Parathyroid adenoma (tissue), 2 donors: ENCODE measurements around the gene TLR9.

ENCODE experiments used
- H2AFZ ChIP-seq: fragments of 300-600 bp; sonication (generic); one replicate; pipeline ENCODE4 v1.7.0; 2017; ENCODE audit warnings: antibody characterized with exemption, mild to moderate bottlenecking
- H3K27ac ChIP-seq: fragments of 300-600 bp; sonication (generic); one replicate; pipeline ENCODE4 v1.7.0; 2017
- H3K27me3 ChIP-seq: fragments of 300-600 bp; sonication (generic); one replicate; pipeline ENCODE4 v1.7.0; 2017; ENCODE audit warnings: low read length; ENCODE audit not compliant: control insufficient read depth, insufficient read depth
- H3K36me3 ChIP-seq: fragments of 300-600 bp; sonication (generic); one replicate; pipeline ENCODE4 v1.7.0; 2017; ENCODE audit warnings: low read length; ENCODE audit not compliant: control insufficient read depth, insufficient read depth
- H3K4me1 ChIP-seq: fragments of 300-600 bp; sonication (generic); one replicate; pipeline ENCODE4 v1.7.0; 2017; ENCODE audit warnings: control low read depth
- H3K4me2 ChIP-seq: fragments of 300-600 bp; sonication (generic); one replicate; pipeline ENCODE4 v1.7.0; 2017; ENCODE audit warnings: low read length
- H3K4me3 ChIP-seq: fragments of 300-600 bp; sonication (generic); one replicate; pipeline ENCODE4 v1.7.0; 2017; ENCODE audit warnings: low read depth, low read length
- H3K79me2 ChIP-seq: fragments of 300-600 bp; sonication (generic); one replicate; pipeline ENCODE4 v1.7.0; 2017; ENCODE audit warnings: control low read depth
- H3K9ac ChIP-seq: fragments of 300-600 bp; sonication (generic); one replicate; pipeline ENCODE4 v1.7.0; 2017; ENCODE audit warnings: mild to moderate bottlenecking
- H3K9me3 ChIP-seq: fragments of 300-600 bp; sonication (generic); one replicate; pipeline ENCODE4 v1.7.0; 2017; ENCODE audit warnings: low read length; ENCODE audit not compliant: control insufficient read depth
- TF ChIP-seq, protein P1 (sequence below): fragments of 300-600 bp; sonication (generic); IDR thresholded peaks from one replicate; pipeline ENCODE4 v1.7.0; 2017; ENCODE audit warnings: antibody characterized with exemption, mild to moderate bottlenecking
- donor health status: primary hyperparathyroidism.

The TLR9 gene

DNA sequence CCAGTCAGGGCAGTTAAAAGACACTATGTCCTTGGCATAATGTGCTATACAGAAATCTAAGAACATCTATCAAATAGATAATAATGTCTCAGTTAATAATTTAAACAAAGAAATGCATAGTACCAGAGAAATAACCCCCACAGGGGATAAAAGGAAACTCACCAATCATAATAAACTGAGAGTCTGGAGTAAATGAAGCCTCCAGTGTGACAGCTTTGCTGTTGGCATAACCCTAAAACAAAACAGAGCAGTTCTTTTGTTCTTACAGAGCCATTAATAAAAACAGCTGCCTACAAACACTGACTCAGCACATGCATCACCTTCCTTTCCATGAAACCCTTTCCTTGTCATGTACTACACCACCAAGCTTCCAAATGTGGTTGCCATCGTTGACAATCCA, 33.6 kb upstream of the TLR9 start:
- H3K27ac ChIP-seq, result no peak overlapping the region
- H3K27me3 ChIP-seq, result no peaks in the 10 kb centered on the region
- H3K79me2 ChIP-seq, result peaks cover 12% of the 10 kb centered on the region
- H3K9ac ChIP-seq, result no peak overlapping the region
- H3K9me3 ChIP-seq, result no peaks in the 10 kb centered on the region
- no peak overlapping the region for H3K4me3 ChIP-seq
- H3K36me3 ChIP-seq, result no peaks in the 10 kb centered on the region
- no peak overlapping the region for H2AFZ ChIP-seq
- no peaks in the 10 kb centered on the region for H3K4me1 ChIP-seq
- no peak overlapping the region for H3K4me2 ChIP-seq
- TF ChIP-seq, protein P1, sequence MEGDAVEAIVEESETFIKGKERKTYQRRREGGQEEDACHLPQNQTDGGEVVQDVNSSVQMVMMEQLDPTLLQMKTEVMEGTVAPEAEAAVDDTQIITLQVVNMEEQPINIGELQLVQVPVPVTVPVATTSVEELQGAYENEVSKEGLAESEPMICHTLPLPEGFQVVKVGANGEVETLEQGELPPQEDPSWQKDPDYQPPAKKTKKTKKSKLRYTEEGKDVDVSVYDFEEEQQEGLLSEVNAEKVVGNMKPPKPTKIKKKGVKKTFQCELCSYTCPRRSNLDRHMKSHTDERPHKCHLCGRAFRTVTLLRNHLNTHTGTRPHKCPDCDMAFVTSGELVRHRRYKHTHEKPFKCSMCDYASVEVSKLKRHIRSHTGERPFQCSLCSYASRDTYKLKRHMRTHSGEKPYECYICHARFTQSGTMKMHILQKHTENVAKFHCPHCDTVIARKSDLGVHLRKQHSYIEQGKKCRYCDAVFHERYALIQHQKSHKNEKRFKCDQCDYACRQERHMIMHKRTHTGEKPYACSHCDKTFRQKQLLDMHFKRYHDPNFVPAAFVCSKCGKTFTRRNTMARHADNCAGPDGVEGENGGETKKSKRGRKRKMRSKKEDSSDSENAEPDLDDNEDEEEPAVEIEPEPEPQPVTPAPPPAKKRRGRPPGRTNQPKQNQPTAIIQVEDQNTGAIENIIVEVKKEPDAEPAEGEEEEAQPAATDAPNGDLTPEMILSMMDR, result no peak

- Histone ChIP-seq H3K4me1 (no peaks in the 10 kb centered on the region), H3K4me3 (no peak overlapping the region), H3K27ac (no peak overlapping the region), H3K9ac (no peak overlapping the region), H3K9me3 (no peaks in the 10 kb centered on the region), H2AFZ (no peak overlapping the region), H3K36me3 (no peaks in the 10 kb centered on the region), H3K4me2 (no peak overlapping the region), H3K79me2 (peaks cover 5% of the 10 kb centered on the region), H3K27me3 (no peaks in the 10 kb centered on the region)
- TF ChIP-seq, protein P1, result no peak
These were observed 32.5 kb upstream of the TLR9 start for GRCh38 chr3:52257911-52258310.

- H3K4me3 ChIP-seq, result no peak overlapping the region
- no peak overlapping the region for H2AFZ ChIP-seq
- no peak overlapping the region for H3K27ac ChIP-seq
- H3K9me3 ChIP-seq, result no peaks in the 10 kb centered on the region
- TF ChIP-seq, protein P1, result no peak
- no peak overlapping the region for H3K4me2 ChIP-seq
- no peaks in the 10 kb centered on the region for H3K27me3 ChIP-seq
- H3K79me2 ChIP-seq, result peaks cover 5% of the 10 kb centered on the region
- no peaks in the 10 kb centered on the region for H3K36me3 ChIP-seq
- no peaks in the 10 kb centered on the region for H3K4me1 ChIP-seq
- H3K9ac ChIP-seq, result no peak overlapping the region
These were observed 31.2 kb upstream of the TLR9 start for GRCh38 chr3:52256622-52257021.

GRCh38 chr3:52256159-52256558, 30.7 kb upstream of the TLR9 start:
- Histone ChIP-seq H3K27me3 (no peaks in the 10 kb centered on the region), H3K36me3 (no peaks in the 10 kb centered on the region), H3K4me3 (no peak overlapping the region), H3K4me2 (no peak overlapping the region), H3K27ac (no peak overlapping the region), H3K9ac (no peak overlapping the region), H3K9me3 (no peaks in the 10 kb centered on the region), H2AFZ (no peak overlapping the region), H3K4me1 (no peaks in the 10 kb centered on the region), H3K79me2 (peaks cover 5% of the 10 kb centered on the region)
- TF ChIP-seq, protein P1, result no peak

GRCh38 chr3:52254608-52255007, 29.2 kb upstream of the TLR9 start:
- Histone ChIP-seq H3K27ac (no peak overlapping the region), H3K4me2 (no peak overlapping the region), H3K36me3 (no peaks in the 10 kb centered on the region)

More at GRCh38 chr3:52254608-52255007, 29.2 kb upstream of the TLR9 start:
- no peaks in the 10 kb centered on the region for H3K79me2 ChIP-seq
- H3K9ac ChIP-seq, result no peak overlapping the region
- H2AFZ ChIP-seq, result no peak overlapping the region
- TF ChIP-seq, protein P1, result no peak
- no peaks in the 10 kb centered on the region for H3K9me3 ChIP-seq
- H3K27me3 ChIP-seq, result no peaks in the 10 kb centered on the region
- no peak overlapping the region for H3K4me3 ChIP-seq
- no peaks in the 10 kb centered on the region for H3K4me1 ChIP-seq
